NCI-H2171 treated with DMSO at 0.1 percent for 48 hours (cell line): ENCODE measurements around the gene MUC2.

Experiments used
- DNase-seq: peaks from one replicate; lab custom pipeline; 2025; lab: John Stamatoyannopoulos, UW

The MUC2 gene

GRCh38 chr11:1072116-1072820, 2.4 kb upstream of the MUC2 start:
- no peak for DNase-seq

- DNase-seq = no peak
Measured at GRCh38 chr11:1072821-1073231, 1.8 kb upstream of the MUC2 start.

- DNase-seq = no peak
Measured at GRCh38 chr11:1073261-1073724, 1.4 kb upstream of the MUC2 start.

- DNase-seq = no peak
Measured at GRCh38 chr11:1073851-1074243, 827 bp upstream of the MUC2 start.

GRCh38 chr11:1075341-1075911, 752 bp downstream of the MUC2 start:
- DNase-seq = no peak

GRCh38 chr11:1076061-1076665, 1.5 kb downstream of the MUC2 start:
- no peak for DNase-seq

GRCh38 chr11:1077033-1077416, 2.4 kb downstream of the MUC2 start:
- no peak for DNase-seq

GRCh38 chr11:1077417-1078119, 2.9 kb downstream of the MUC2 start:
- DNase-seq = no peak

GRCh38 chr11:1078191-1078601, 3.5 kb downstream of the MUC2 start:
- DNase-seq = no peak

- DNase-seq = no peak
Measured at GRCh38 chr11:1081601-1082311, 7.1 kb downstream of the MUC2 start.

- no peak for DNase-seq
Measured at GRCh38 chr11:1082346-1082727, 7.7 kb downstream of the MUC2 start.

- no peak for DNase-seq
Measured at GRCh38 chr11:1082728-1083620, 8.3 kb downstream of the MUC2 start.

GRCh38 chr11:1083621-1084551, 9.2 kb downstream of the MUC2 start:
- no peak for DNase-seq

GRCh38 chr11:1084561-1085439, 10.1 kb downstream of the MUC2 start:
- no peak for DNase-seq

- no peak for DNase-seq
Measured at GRCh38 chr11:1085440-1086170, 10.9 kb downstream of the MUC2 start.

- DNase-seq = no peak
Measured at GRCh38 chr11:1086171-1087102, 11.8 kb downstream of the MUC2 start.

GRCh38 chr11:1087279-1087960, 12.7 kb downstream of the MUC2 start:
- no peak for DNase-seq
